ENCODE measurements around the gene TINCR.

TINCR gene

DNA sequence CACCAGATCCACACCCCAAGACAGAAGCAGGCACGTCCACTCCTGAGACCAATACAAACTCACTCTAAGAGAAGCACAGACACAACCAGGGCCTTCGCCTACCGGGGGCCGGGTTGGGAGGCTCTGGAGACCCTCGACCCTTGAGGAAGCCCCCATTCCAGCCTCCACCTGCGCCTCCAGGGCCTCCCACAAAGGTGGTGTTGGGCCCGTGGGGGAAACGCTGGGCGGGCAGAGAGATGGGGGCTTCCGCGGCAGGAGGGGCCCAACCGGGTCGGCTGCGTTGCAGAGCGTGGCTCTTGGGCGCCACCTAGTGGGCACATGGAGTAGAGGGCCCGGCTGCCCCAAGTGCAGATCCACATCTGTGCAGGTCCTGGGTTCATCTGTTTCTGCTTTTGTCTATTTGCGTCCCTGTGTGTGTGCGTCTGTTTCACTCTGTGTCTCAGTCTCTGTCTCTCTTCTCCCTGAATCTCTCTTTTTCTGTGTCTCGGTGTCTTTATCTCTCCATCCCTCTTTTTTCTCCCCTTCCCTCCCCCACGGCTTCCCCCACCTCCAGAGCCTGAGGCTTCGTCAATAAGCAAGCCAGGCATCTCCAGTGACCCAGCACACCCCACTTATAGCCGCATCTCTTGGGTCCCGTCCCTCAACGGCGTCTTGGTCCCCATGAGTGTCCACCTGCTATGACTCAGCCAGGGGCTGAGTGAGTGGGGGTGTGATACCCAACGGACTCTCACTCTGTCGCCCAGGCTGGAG lies 10.5 kb upstream of the TINCR start:
- Mint-ChIP-seq H3K9me3 (no peaks in the 10 kb centered on the region), H3K27ac (no peak overlapping the region), H3K27me3 (no peaks in the 10 kb centered on the region), H3K36me3 (no peaks in the 10 kb centered on the region), H3K4me3 (no peak overlapping the region), H3K4me1 (peaks cover 9% of the 10 kb centered on the region)

DNA sequence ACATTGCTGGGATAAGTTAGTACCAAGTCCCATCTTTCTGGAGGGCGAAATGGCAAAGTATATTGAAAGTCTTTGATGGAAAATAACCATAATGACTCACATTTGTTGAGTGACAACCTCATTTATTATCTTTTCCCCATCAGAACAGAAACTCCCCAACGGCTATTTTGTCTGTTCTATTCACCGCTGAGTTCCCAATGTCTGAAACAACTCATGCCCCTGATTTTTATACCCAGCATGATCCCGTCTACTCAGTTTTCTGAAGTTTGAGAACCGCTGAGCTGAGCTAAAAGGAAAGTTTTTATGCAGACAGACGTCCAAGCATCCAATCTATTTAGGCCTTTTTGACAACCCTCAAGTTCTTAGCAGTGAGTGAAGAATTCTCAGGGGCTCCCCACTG lies 7.8 kb upstream of the TINCR start:
- peaks cover 9% of the 10 kb centered on the region for H3K4me1 Mint-ChIP-seq
- H3K27ac Mint-ChIP-seq, result no peak overlapping the region
- H3K4me3 Mint-ChIP-seq, result no peak overlapping the region
- no peaks in the 10 kb centered on the region for H3K27me3 Mint-ChIP-seq
- H3K36me3 Mint-ChIP-seq, result no peaks in the 10 kb centered on the region
- no peaks in the 10 kb centered on the region for H3K9me3 Mint-ChIP-seq

DNA sequence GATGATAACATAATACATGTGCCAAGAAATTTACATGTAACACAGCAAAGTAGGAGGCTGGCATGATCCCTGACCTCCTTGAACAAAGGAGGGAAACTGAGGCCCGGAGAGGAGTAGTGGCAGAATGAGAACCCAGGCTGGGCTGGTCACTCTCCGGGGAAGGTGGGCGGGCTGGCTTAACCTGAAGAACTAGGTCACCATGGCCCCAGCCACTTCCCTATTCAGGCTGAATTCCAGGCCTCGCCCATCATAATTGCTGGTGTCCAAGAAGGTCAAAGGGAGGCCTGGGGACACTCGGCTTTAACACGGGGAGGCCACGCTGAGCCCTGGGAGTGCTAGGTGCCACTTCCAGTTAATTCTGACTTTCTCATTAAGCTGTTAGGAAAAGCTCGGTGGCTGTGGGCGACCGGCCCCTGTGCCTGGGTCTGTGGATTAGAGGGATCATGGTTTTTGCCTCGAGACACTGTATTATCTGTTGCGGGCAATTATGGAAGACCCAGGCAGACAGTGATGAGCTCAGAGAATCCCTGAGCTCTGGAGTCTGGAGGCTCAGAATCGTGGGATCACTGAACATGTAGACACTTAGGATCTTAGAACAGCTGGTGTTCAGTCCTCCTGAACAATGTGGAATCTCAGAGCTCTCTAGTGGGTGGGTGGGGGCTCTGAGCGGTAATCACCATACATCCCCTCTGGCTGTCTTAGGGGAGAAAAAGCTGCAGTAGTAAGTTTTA lies 5.0 kb upstream of the TINCR start:
- Mint-ChIP-seq H3K4me3 (no peak overlapping the region), H3K27me3 (peaks cover 6% of the 10 kb centered on the region), H3K4me1 (peaks cover 1% of the 10 kb centered on the region), H3K9me3 (no peaks in the 10 kb centered on the region), H3K36me3 (no peaks in the 10 kb centered on the region), H3K27ac (no peak overlapping the region)

DNA sequence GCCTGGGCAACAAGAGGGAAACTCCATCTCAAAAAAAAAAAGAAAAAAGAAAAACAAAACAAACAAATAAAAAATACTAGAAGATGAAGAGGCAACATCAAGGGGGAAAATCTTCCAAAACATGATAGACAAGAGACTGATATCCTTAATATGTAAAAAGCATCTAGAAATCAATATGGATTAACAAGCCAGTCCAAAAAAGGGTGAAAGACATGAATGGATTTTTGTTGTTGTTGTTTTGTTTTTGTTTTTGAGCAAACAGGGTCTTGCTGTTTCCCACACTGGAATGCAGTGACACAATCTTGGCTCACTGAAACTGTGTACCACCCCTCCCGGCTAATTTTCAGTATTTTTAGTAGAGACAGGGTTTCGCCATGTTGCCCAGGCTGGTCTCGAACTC lies 4.0 kb upstream of the TINCR start:
- Mint-ChIP-seq H3K27ac (peak overlapping the region; percentile 30), H3K27me3 (peaks cover 6% of the 10 kb centered on the region), H3K9me3 (no peaks in the 10 kb centered on the region), H3K4me1 (no peaks in the 10 kb centered on the region), H3K4me3 (no peak overlapping the region), H3K36me3 (no peaks in the 10 kb centered on the region)

DNA sequence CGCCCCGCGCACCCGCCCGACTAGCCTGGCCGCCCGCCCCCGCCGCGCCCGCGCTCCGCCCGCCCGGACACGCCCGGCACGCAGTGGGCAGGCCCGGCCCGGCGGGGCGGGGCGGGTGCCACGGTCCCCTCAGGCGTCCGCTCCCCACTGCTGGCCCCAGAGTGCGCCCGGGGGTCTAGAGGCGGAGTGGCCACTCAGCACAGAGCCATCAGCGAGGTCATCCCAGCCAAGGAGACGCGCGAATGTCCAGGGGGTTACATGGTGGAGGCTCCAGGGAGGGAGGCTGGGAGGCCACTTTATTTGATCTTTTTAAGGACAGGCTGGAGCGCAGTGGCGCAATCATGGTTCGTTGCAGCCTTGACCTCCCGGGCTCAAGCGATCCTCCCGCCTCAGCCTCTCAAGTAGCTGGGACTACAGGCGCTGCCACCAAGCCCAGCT lies 236 bp upstream of the TINCR start:
- Mint-ChIP-seq H3K27ac (no peak overlapping the region), H3K4me3 (no peak overlapping the region), H3K27me3 (peaks cover 10% of the 10 kb centered on the region), H3K9me3 (no peaks in the 10 kb centered on the region), H3K36me3 (no peaks in the 10 kb centered on the region), H3K4me1 (no peaks in the 10 kb centered on the region)

DNA sequence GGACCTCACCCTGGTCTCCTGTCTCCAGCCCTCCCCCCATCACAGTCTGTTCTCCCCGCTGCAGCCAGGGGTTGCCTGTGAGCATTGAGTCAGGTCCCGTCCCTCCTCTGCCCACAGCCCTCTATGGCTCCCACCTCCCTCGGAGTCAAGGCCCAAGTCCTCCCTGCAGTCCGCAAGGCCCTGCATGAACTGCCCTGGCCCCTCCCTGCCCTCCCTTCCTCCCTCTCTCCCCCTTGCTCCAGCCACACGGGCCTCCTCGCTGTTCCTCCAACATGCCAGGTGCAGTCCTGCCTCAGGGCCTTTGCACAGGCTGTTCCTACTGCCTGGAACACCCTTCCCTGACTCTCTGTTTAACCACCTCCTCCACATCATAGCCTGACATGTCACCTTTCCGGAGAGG lies 2.8 kb downstream of the TINCR start:
- H3K4me3 Mint-ChIP-seq, result no peak overlapping the region
- peaks cover 13% of the 10 kb centered on the region for H3K27me3 Mint-ChIP-seq
- H3K27ac Mint-ChIP-seq, result no peak overlapping the region
- peaks cover 3% of the 10 kb centered on the region for H3K9me3 Mint-ChIP-seq
- no peaks in the 10 kb centered on the region for H3K4me1 Mint-ChIP-seq
- H3K36me3 Mint-ChIP-seq, result peaks cover 4% of the 10 kb centered on the region

DNA sequence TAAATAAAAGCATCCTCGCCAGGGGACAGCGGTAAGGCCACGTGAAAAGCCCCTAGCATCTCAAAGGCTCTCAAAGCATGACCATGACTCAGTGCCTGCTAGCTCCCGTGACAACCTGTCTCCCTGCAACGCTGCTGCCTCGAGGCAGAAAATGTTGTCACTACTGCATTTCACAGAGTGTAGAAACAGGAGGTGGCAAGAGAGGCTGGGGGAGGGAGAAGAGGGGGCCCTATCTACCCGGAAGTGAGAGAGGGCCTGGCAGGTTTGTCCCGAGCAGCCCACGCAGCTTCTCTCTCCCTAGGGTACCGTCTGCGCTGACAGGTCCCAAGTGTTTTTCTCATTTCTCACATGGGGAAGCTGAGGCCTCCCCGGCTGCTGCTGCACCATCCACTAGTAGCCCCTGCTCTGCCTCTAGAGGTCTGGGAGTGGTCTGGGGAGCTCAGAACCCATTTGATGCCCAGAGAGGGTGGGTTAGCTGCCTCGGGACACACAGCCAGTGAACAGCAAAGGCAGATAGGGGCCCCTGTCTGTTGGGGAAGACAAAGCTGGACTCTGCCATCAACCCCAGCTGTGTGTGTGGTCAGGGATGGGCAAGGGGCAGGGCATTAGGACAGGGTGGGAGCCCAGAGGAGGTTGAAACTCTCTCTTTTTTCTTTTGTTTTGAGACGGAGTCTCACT lies 3.7 kb downstream of the TINCR start:
- Mint-ChIP-seq H3K4me1 (no peaks in the 10 kb centered on the region), H3K9me3 (peaks cover 3% of the 10 kb centered on the region), H3K36me3 (peaks cover 4% of the 10 kb centered on the region), H3K4me3 (no peak overlapping the region), H3K27me3 (peaks cover 11% of the 10 kb centered on the region), H3K27ac (no peak overlapping the region)

DNA sequence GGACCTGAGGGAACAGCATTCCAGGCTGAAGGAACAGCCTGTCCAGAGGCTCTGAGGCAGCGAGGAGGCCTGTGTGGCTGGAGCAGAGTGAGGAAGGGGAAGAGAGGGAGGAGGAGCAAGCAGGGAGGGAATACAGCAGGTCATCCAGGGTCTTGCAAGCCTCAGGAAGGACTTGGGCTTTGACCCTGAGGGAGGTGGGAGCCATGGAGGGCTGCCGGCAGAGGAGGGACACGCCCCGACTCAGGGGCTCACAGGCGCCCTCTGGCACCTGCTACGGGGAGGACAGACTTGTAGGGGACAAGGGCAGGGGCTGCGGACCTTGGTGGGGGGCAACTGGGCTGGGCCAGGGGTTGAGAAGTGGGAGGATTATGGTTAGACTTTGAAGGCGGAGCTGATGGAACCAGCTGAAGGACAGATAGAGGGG lies 4.7 kb downstream of the TINCR start:
- H3K9me3 Mint-ChIP-seq, result peaks cover 3% of the 10 kb centered on the region
- H3K4me3 Mint-ChIP-seq, result no peak overlapping the region
- no peak overlapping the region for H3K27ac Mint-ChIP-seq
- H3K36me3 Mint-ChIP-seq, result peaks cover 4% of the 10 kb centered on the region
- H3K4me1 Mint-ChIP-seq, result no peaks in the 10 kb centered on the region
- H3K27me3 Mint-ChIP-seq, result peaks cover 9% of the 10 kb centered on the region

DNA sequence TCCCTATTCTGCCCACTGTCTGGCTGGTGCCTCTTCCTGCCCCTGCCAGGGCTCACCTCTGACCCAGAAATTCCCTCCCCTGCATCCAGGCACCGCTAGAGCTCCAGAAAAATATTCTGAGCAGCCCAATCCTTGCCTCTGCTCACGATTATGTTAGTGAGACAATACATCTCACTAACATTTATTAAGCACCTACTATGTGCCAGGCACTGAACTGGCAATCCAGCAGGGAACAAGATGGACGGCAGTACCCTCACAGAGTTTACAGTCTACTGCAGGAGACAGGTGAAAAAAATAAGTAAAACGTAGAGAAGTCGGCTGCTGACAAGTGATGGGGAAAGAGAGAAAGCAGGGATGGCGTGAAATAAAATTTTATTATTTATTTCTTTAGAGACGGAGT lies 5.5 kb downstream of the TINCR start:
- H3K27ac Mint-ChIP-seq, result no peak overlapping the region
- H3K4me1 Mint-ChIP-seq, result no peaks in the 10 kb centered on the region
- H3K27me3 Mint-ChIP-seq, result peaks cover 8% of the 10 kb centered on the region

DNA sequence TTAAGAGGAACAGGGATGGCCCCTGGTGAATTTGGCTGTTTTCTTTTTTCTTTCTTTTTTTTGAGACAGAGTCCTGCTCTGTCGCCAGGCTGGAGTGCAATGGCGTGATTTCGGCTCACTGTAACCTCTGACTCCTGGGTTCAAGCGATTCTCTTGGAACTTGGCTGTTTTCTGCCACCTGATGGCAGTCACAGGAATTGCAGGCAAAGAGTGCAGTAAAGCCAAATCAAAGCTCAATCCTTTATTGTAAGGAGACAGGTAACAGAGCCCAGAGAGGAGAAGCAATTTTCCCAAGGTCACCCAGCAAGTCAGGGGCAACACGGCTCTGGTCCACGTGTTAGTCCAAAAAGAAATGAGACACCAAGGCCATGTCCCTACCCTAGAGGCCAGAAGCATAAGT lies 6.2 kb downstream of the TINCR start:
- Mint-ChIP-seq H3K9me3 (peaks cover 3% of the 10 kb centered on the region), H3K27ac (no peak overlapping the region), H3K27me3 (peaks cover 10% of the 10 kb centered on the region), H3K4me1 (no peaks in the 10 kb centered on the region), H3K36me3 (peaks cover 4% of the 10 kb centered on the region), H3K4me3 (no peak overlapping the region)

More for the DNA sequence above, 5.5 kb downstream of the TINCR start:
- no peak overlapping the region for H3K4me3 Mint-ChIP-seq
- H3K9me3 Mint-ChIP-seq, result peaks cover 3% of the 10 kb centered on the region
- peaks cover 4% of the 10 kb centered on the region for H3K36me3 Mint-ChIP-seq

DNA sequence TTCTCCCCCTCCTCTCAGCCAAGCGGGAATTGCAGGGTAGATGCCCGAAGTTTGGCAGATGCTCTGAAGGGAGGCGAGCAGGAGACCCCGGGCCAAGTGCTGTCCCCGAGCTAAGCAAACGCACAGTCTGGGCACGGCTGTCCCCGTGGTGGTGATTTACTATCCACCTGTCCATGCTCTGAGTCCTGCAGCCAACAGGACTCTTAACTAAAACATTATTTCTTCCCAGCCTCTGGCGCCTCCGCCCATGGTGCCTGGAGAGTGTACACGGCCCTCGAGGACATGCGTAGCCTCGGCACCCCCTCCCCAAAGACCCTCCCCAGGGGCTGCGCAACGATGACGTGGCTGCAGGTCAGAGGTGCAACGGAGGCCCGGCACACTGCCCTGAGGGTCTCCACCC lies 7.6 kb downstream of the TINCR start:
- Mint-ChIP-seq H3K4me3 (no peak overlapping the region), H3K9me3 (peaks cover 3% of the 10 kb centered on the region), H3K4me1 (no peaks in the 10 kb centered on the region), H3K27me3 (peaks cover 7% of the 10 kb centered on the region), H3K36me3 (peaks cover 4% of the 10 kb centered on the region), H3K27ac (no peak overlapping the region)

DNA sequence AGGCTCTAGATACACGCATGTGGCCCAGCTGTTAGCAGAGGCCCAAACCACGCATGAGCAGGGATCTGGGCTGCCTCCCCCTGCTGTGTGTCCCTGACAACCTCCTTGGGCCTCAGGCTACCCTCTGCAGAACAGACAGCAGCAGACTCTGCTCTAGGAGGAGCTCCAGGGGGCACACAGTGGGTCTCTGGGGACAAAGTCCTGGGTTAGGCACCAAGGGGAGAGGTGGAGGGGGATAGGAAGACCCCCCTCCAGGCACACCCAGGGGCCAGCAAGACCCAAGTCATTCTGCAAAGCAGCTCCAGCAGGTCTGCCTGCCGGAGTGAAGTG lies 8.0 kb downstream of the TINCR start:
- Mint-ChIP-seq H3K36me3 (peaks cover 4% of the 10 kb centered on the region), H3K27me3 (peaks cover 7% of the 10 kb centered on the region), H3K4me3 (no peak overlapping the region), H3K27ac (no peak overlapping the region), H3K9me3 (peaks cover 3% of the 10 kb centered on the region), H3K4me1 (no peaks in the 10 kb centered on the region)

DNA sequence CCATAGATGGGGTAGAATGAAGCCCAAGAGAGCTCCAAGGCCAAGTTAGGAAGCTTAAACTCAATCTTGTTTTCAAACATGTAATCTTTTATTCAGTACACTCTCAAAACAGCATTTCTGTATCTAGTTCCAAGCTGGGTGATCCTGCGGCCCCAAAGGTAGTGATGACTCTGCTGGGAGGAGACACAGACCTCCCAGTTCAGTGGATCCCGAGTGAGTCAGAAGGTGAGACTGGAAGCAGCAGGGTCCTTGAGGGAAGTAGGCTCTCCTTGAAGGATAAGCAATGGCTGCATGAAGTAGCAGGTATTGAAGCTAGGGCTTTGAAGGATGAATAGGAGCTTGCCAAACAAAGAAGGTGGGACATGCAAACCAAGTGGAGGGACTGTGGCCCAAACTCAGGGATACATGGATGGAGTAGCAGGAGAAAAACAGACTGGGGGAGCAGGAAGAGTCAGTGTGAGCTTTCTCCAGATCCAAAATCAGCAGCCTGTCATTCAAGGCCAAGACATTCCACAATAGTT lies 9.6 kb downstream of the TINCR start:
- Mint-ChIP-seq H3K27ac (no peak overlapping the region), H3K4me3 (no peak overlapping the region), H3K36me3 (peaks cover 4% of the 10 kb centered on the region), H3K27me3 (peaks cover 7% of the 10 kb centered on the region), H3K4me1 (no peaks in the 10 kb centered on the region), H3K9me3 (peaks cover 3% of the 10 kb centered on the region)

DNA sequence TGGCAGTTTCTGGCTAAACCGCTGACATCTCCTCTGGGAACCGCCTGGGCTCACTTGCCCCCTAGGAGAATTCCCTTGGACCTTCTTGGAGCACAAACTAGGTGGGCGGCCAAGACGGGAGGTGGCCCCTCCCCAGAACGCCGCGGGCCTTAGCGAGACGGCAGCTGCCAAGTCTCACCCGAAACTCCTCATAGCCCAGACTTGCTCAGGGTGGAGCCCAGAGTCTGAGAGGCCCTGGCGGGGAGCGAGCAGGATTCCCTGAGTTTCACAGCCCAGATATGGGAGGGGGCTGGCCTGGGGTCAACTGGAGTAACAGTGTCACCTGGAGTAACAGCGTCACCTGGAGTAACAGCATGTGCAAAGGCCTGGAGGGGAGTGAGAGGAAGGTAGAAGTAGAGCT lies 10.1 kb downstream of the TINCR start:
- Mint-ChIP-seq H3K9me3 (peaks cover 3% of the 10 kb centered on the region), H3K27me3 (peaks cover 7% of the 10 kb centered on the region), H3K27ac (no peak overlapping the region), H3K36me3 (peaks cover 4% of the 10 kb centered on the region), H3K4me3 (no peak overlapping the region), H3K4me1 (no peaks in the 10 kb centered on the region)

DNA sequence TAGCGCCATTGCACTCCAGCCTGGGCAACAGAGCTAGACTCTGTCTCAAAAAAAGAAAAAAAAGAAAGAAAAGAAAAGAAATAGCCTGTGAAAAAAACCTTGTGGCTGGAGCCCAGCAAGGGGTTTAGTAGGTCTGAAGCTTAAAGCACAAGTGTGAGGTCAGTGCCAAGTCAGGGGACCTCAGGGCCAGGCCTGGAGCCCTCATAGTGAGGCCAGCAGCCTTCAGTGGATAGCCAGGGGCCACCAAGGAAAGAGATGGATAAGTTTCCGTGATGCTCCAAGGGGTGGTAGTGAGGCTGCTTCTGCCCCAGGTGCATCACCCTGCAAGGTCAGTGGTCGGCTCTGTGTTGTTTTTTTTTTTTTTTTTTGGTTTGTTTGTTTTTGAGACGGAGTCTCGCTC lies 12.9 kb downstream of the TINCR start:
- H3K27ac Mint-ChIP-seq, result no peak overlapping the region
- H3K9me3 Mint-ChIP-seq, result no peaks in the 10 kb centered on the region
- H3K4me3 Mint-ChIP-seq, result no peak overlapping the region
- H3K4me1 Mint-ChIP-seq, result no peaks in the 10 kb centered on the region
- no peaks in the 10 kb centered on the region for H3K36me3 Mint-ChIP-seq
- H3K27me3 Mint-ChIP-seq, result peaks cover 4% of the 10 kb centered on the region

DNA sequence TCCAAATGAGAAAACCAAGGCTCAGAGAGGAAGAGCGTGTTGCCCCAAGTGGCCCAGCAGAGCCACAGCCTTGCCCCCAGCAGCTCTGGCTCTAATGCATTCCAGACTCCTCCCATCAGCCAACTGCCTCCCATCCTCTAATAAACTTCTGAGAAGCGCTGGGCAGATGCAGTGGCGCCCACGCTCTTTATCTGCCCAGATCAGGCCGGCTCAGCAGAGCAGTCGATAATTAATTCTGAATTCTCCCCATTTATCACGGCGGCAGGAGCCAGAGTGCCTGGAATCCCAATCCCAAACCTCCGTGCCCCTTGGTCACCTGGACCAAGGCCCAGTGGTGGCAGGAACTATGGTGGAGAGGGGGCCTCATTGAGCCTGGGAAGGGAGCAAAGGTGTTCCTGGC lies 13.9 kb downstream of the TINCR start:
- H3K9me3 Mint-ChIP-seq, result no peaks in the 10 kb centered on the region
- no peak overlapping the region for H3K27ac Mint-ChIP-seq
- H3K36me3 Mint-ChIP-seq, result no peaks in the 10 kb centered on the region
- peaks cover 4% of the 10 kb centered on the region for H3K27me3 Mint-ChIP-seq
- H3K4me1 Mint-ChIP-seq, result no peaks in the 10 kb centered on the region
- H3K4me3 Mint-ChIP-seq, result no peak overlapping the region
